Vagina (tissue), 2 donors: Measurements from ENCODE around the gene CHN2. TPM values are rescaled to one million over a fixed set of nuclear protein-coding genes. Genes with fewer than 3 reads are reported as not detected.

Experiments
- DNase-seq, 2 donors: peaks; one replicate each; pipeline ENCODE4 v3.0.0-alpha.2; 2017; ENCODE audit errors: extremely low spot score in 2 of 2
- H3K27ac ChIP-seq: fragments of 200-600 bp; sonication (generic); one replicate; pipeline ENCODE4 v1.5.1; 2019
- H3K27me3 ChIP-seq: fragments of 200-600 bp; sonication (generic); one replicate; pipeline ENCODE4 v1.5.1; 2019
- H3K36me3 ChIP-seq, 2 donors: fragments of 200-600 bp; sonication (generic); one replicate each; pipeline ENCODE4 v1.5.1; 2017 to 2019
- H3K4me1 ChIP-seq: fragments of 200-600 bp; sonication (generic); one replicate; pipeline ENCODE4 v1.5.1; 2019
- H3K4me3 ChIP-seq, 2 donors: fragments of 200-600 bp; sonication (generic); 1 replicate in 1 of 2; 2 replicates in 1 of 2; pipeline ENCODE4 v1.5.1; 2016 to 2019
- H3K9me3 ChIP-seq: fragments of 200-600 bp; sonication (generic); one replicate; pipeline ENCODE4 v1.5.1; 2019
- POLR2A ChIP-seq, 2 donors: fragments of 450-650 bp; IDR thresholded peaks; one replicate each; pipeline ENCODE4 v1.6.1; 2017; ENCODE audit warnings: antibody characterized with exemption in 2 of 2, mild to moderate bottlenecking in 2 of 2, moderate library complexity in 2 of 2
- POLR2AphosphoS5 ChIP-seq, 2 donors: sonication (generic); formaldehyde crosslinking; IDR thresholded peaks; one replicate each; pipeline ENCODE4 v1.9.0; 2017; ENCODE audit warnings: antibody characterized with exemption in 2 of 2, mild to moderate bottlenecking in 2 of 2, low read depth in 1 of 2; ENCODE audit not compliant: insufficient read depth in 1 of 2
- intact Hi-C: fragments of 100-400 bp; cut with DNase I; formaldehyde crosslinking; loops from one replicate; pipeline ENCODE4 v1.15.1; 2023
- total RNA-seq: library from RNA; depleted of rRNA; stranded (reverse); fragments of >200 nt; gene quantifications from one replicate; pipeline ENCODE4 v1.2.3, GENCODE V29; 2016
- TF ChIP-seq, protein P1 (sequence below), 3 experiments: fragments of 450-650 bp in 2 of 3; fragments of 200-600 bp in 1 of 3; sonication (generic) in 1 of 3; IDR thresholded peaks; one replicate each; pipeline ENCODE4 v1.5.1; 2017 to 2019; ENCODE audit warnings: antibody characterized with exemption in 3 of 3, mild to moderate bottlenecking in 2 of 3, moderate library complexity in 2 of 3

CHN2 gene
- total RNA-seq, 1 donor from 2014 or later, result 11.0 TPM

DNA sequence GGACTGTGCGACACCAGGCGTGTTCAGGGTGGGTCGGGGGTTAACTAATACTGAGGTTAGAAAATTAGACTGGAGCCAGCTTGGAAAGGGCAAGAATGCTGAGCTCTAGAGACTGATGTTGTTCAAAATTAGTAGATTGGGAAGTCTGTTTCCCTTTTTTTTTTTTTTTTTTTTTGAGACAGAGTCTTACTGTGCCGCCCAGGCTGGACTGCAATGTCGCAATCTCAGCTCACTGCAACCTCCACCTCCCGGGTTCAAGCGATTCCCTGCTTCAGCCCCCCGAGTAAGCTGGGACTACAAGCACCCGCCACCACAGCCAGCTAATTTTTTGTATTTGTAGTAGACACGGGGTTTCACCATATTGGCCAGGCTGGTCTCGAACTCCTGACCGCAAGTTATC is 45.5 kb upstream of the CHN2 start:
- Histone ChIP-seq H3K27me3 (no peaks in the 10 kb centered on the region), H3K27ac (no peak overlapping the region), H3K36me3 (no peaks in the 10 kb centered on the region), H3K4me3 (no peak overlapping the region), H3K4me1 (peaks cover 31% of the 10 kb centered on the region), H3K9me3 (no peaks in the 10 kb centered on the region)
- TF ChIP-seq POLR2AphosphoS5 (IDR thresholded peaks at IDR 0.05; ENCODE audit: insufficient read depth in 1 of 2, low read depth in 1 of 2) (no peak), POLR2A (IDR thresholded peaks at IDR 0.05) (no peak)
- TF ChIP-seq, protein P1, sequence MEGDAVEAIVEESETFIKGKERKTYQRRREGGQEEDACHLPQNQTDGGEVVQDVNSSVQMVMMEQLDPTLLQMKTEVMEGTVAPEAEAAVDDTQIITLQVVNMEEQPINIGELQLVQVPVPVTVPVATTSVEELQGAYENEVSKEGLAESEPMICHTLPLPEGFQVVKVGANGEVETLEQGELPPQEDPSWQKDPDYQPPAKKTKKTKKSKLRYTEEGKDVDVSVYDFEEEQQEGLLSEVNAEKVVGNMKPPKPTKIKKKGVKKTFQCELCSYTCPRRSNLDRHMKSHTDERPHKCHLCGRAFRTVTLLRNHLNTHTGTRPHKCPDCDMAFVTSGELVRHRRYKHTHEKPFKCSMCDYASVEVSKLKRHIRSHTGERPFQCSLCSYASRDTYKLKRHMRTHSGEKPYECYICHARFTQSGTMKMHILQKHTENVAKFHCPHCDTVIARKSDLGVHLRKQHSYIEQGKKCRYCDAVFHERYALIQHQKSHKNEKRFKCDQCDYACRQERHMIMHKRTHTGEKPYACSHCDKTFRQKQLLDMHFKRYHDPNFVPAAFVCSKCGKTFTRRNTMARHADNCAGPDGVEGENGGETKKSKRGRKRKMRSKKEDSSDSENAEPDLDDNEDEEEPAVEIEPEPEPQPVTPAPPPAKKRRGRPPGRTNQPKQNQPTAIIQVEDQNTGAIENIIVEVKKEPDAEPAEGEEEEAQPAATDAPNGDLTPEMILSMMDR (IDR thresholded peaks at IDR 0.05), result no peak
- DNase-seq, result peak in 1 of 2 donors; percentile 37
- intact Hi-C loops, result no loop called here

DNA sequence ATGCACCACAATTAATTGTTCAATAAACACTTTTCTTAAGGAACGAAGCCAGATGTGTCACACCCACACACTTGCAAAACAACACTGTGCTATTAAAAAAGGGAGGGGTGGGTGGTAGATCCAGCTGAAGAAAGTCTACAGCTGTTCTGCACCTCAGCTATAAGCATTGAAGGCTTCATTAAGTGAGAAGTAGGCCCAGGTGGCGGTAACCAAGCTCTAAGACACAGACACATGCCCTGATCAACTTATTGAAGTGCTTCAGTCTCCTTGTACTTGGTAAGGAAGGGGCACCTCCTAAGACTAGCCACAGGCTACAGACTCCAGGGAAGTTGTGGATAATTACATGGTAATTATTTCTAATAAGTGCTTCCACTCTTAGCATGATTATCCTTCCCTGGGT is 43.7 kb upstream of the CHN2 start:
- peaks cover 21% of the 10 kb centered on the region for H3K4me1 ChIP-seq
- no peak overlapping the region for H3K27ac ChIP-seq
- TF ChIP-seq POLR2AphosphoS5 (IDR thresholded peaks at IDR 0.05; ENCODE audit: insufficient read depth in 1 of 2, low read depth in 1 of 2), result no peak
- TF ChIP-seq, protein P1 (IDR thresholded peaks at IDR 0.05), result no peak
- no peak for TF ChIP-seq POLR2A (IDR thresholded peaks at IDR 0.05)
- H3K9me3 ChIP-seq, result no peaks in the 10 kb centered on the region
- H3K27me3 ChIP-seq, result no peaks in the 10 kb centered on the region
- intact Hi-C loops, result no loop called here
- no peaks in the 10 kb centered on the region for H3K36me3 ChIP-seq
- H3K4me3 ChIP-seq, result no peak overlapping the region
- peak in 1 of 2 donors; percentile 37 for DNase-seq

DNA sequence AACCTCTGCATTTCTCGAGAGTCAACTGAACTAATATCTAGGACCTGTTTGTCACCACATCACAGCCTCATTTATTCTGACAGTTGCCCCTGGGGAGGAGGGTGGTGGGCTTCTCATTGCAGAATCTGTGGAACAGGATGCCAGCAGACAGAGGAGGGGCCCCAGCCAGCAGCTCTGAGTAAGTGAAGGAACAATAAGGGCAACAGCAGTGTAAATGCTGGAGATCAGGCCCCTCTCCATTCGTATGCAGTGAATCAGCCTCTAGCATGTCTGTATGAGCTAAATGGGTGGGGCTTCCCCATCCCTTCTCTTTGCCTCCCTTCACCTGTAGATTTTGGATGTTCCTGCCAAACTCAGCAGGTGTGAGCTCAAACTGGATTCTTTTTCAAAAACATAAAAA is 40.5 kb upstream of the CHN2 start:
- no peaks in the 10 kb centered on the region for H3K36me3 ChIP-seq
- H3K4me1 ChIP-seq, result no peaks in the 10 kb centered on the region
- TF ChIP-seq POLR2AphosphoS5 (IDR thresholded peaks at IDR 0.05; ENCODE audit: insufficient read depth in 1 of 2, low read depth in 1 of 2) (no peak), POLR2A (IDR thresholded peaks at IDR 0.05) (no peak)
- TF ChIP-seq, protein P1 (IDR thresholded peaks at IDR 0.05), result no peak
- no peak overlapping the region for H3K27ac ChIP-seq
- no peak overlapping the region for H3K4me3 ChIP-seq
- no peaks in the 10 kb centered on the region for H3K27me3 ChIP-seq
- no peaks in the 10 kb centered on the region for H3K9me3 ChIP-seq
- intact Hi-C loops, result no loop called here
- peak in 1 of 2 donors; percentile 18 for DNase-seq

DNA sequence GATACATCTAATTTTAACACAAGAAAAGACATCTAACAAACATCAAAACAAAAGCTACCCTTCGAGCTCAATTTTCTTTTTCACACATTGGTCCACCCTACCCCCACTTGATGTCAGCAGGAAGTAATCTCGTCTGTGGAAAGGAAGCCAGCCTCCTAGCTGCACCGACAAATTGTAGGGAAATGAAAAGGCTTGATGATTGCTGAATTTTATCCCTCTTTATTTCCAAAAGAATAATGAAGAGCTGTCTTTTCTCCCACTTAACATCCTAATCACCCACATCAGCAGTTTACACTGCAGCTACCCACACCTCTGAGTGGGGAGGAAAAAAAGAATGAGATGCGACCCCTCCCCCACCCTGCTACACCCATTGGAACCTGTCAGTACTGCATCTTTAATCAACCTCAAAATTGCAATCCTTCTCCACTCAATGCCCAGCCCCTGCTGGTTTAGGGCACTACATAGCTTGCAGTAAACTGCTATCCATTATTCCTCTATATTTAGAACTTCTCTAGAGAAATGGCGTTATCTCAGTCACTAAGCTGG is 37.6 kb upstream of the CHN2 start:
- intact Hi-C loops, result no loop called here
- TF ChIP-seq, protein P1 (IDR thresholded peaks at IDR 0.05), result no peak
- TF ChIP-seq POLR2A (IDR thresholded peaks at IDR 0.05) (no peak), POLR2AphosphoS5 (IDR thresholded peaks at IDR 0.05; ENCODE audit: insufficient read depth in 1 of 2, low read depth in 1 of 2) (no peak)
- Histone ChIP-seq H3K27ac (no peak overlapping the region), H3K9me3 (no peaks in the 10 kb centered on the region), H3K27me3 (no peaks in the 10 kb centered on the region), H3K36me3 (no peaks in the 10 kb centered on the region), H3K4me1 (no peaks in the 10 kb centered on the region), H3K4me3 (no peak overlapping the region)
- no peak for DNase-seq

- Histone ChIP-seq H3K36me3 (no peaks in the 10 kb centered on the region), H3K27me3 (no peaks in the 10 kb centered on the region), H3K4me1 (no peaks in the 10 kb centered on the region), H3K27ac (no peak overlapping the region), H3K4me3 (no peak overlapping the region), H3K9me3 (no peaks in the 10 kb centered on the region)
- no peak for DNase-seq
- TF ChIP-seq POLR2AphosphoS5 (IDR thresholded peaks at IDR 0.05; ENCODE audit: insufficient read depth in 1 of 2, low read depth in 1 of 2) (no peak), POLR2A (IDR thresholded peaks at IDR 0.05) (no peak)
- TF ChIP-seq, protein P1 (IDR thresholded peaks at IDR 0.05), result no peak
- intact Hi-C loops, result no loop called here
These were observed 35.7 kb upstream of the CHN2 start for GRCh38 chr7:29158795-29159423.
